ENCODE results near the gene WDR11.

The WDR11 gene
- 113 to 206 (median 173) reads per million in 18 experiments for total RNA-seq

- DNase-seq = peak; percentile 90 to 95
Measured at GRCh38 chr10:120850911-120851865, at the start of gene WDR11. Gene WDR11, plus strand, starts transcription at chr10:120851362. Its CDS starts 59 bp downstream, at chr10:120851421.

GRCh38 chr10:120802935-120803334, 48.2 kb upstream of the WDR11 start:
- DNase-seq = no peak

GRCh38 chr10:120803972-120804371, 47.2 kb upstream of the WDR11 start:
- DNase-seq = peak; percentile 33 to 38

- no peak for DNase-seq
Measured at GRCh38 chr10:120805014-120805812, 45.9 kb upstream of the WDR11 start.

GRCh38 chr10:120806081-120806480, 45.1 kb upstream of the WDR11 start:
- no peak for DNase-seq

GRCh38 chr10:120810298-120810697, 40.9 kb upstream of the WDR11 start:
- no peak for DNase-seq

- DNase-seq = no peak
Measured at GRCh38 chr10:120813085-120813484, 38.1 kb upstream of the WDR11 start.

GRCh38 chr10:120818301-120818700, 32.9 kb upstream of the WDR11 start:
- no peak for DNase-seq

GRCh38 chr10:120819366-120819765, 31.8 kb upstream of the WDR11 start:
- no peak for DNase-seq

- DNase-seq = no peak
Measured at GRCh38 chr10:120823266-120823665, 27.9 kb upstream of the WDR11 start.

- DNase-seq = peak; percentile 39 to 50
Measured at GRCh38 chr10:120824881-120825309, 26.3 kb upstream of the WDR11 start.

- DNase-seq = peak; percentile 34 to 87
Measured at GRCh38 chr10:120825878-120826769, 25.0 kb upstream of the WDR11 start.

GRCh38 chr10:120827251-120827875, 23.8 kb upstream of the WDR11 start:
- DNase-seq = no peak

- DNase-seq = no peak
Measured at GRCh38 chr10:120828763-120829319, 22.3 kb upstream of the WDR11 start.

GRCh38 chr10:120832106-120832505, 19.1 kb upstream of the WDR11 start:
- no peak for DNase-seq

GRCh38 chr10:120833222-120833928, 17.8 kb upstream of the WDR11 start:
- no peak for DNase-seq

- DNase-seq = no peak
Measured at GRCh38 chr10:120835603-120836002, 15.6 kb upstream of the WDR11 start.

- DNase-seq = no peak
Measured at GRCh38 chr10:120838941-120839340, 12.2 kb upstream of the WDR11 start.

- DNase-seq = peak in 1 of 2 donors; percentile 22
Measured at GRCh38 chr10:120841522-120842189, 9.5 kb upstream of the WDR11 start.

GRCh38 chr10:120854388-120854787, 3.2 kb downstream of the WDR11 start:
- DNase-seq = no peak

Measured in inflammatory macrophage (primary cell).